Activated T-cell treated with anti-CD3 and anti-CD28 coated beads for 1 hour (primary cell): Measurements from ENCODE around the gene RTN4R.

Experiments
- DNase-seq: peaks from one replicate; pipeline ENCODE4 v3.0.0-alpha.2; 2020; ENCODE audit warnings: low read depth

RTN4R gene

GRCh38 chr22:20242393-20243175 is 25.5 kb downstream of the RTN4R start:
- DNase-seq, result no peak

- no peak for DNase-seq
Measured at GRCh38 chr22:20241579-20242392, 26.3 kb downstream of the RTN4R start.

- DNase-seq, result no peak
Measured at GRCh38 chr22:20240900-20241299, 27.2 kb downstream of the RTN4R start.

GRCh38 chr22:20240447-20240764 is 27.7 kb downstream of the RTN4R start:
- DNase-seq, result no peak

- no peak for DNase-seq
Measured at GRCh38 chr22:20239676-20240446, 28.3 kb downstream of the RTN4R start.

GRCh38 chr22:20238901-20239675 is 29.0 kb downstream of the RTN4R start:
- no peak for DNase-seq

- peak; percentile 33 for DNase-seq
Measured at GRCh38 chr22:20238536-20238900, 29.6 kb downstream of the RTN4R start.

- DNase-seq, result no peak
Measured at GRCh38 chr22:20237480-20238440, 30.4 kb downstream of the RTN4R start.

- no peak for DNase-seq
Measured at GRCh38 chr22:20236052-20236717, 31.9 kb downstream of the RTN4R start.

- no peak for DNase-seq
Measured at GRCh38 chr22:20235389-20235991, 32.6 kb downstream of the RTN4R start.

GRCh38 chr22:20234760-20235388 is 33.2 kb downstream of the RTN4R start:
- no peak for DNase-seq

- DNase-seq, result no peak
Measured at GRCh38 chr22:20234314-20234682, 33.8 kb downstream of the RTN4R start.

GRCh38 chr22:20233351-20234313 is 34.5 kb downstream of the RTN4R start:
- DNase-seq, result no peak

- no peak for DNase-seq
Measured at GRCh38 chr22:20232781-20233180, 35.3 kb downstream of the RTN4R start.

GRCh38 chr22:20232237-20232598 is 35.9 kb downstream of the RTN4R start:
- no peak for DNase-seq

GRCh38 chr22:20231514-20232236 is 36.4 kb downstream of the RTN4R start:
- DNase-seq, result no peak

GRCh38 chr22:20230777-20231420 is 37.2 kb downstream of the RTN4R start:
- DNase-seq, result no peak
